GM21526 (cell line): ENCODE data around the gene LMF1.
A peak's percentile ranks its signal among the peaks of the same experiment; 100 is the strongest.

ENCODE experiments used
- ATAC-seq: cut with Tn5 transposase; IDR thresholded peaks from one replicate; pipeline ENCODE4 v1.9.1; 2021; ENCODE audit warnings: moderate library complexity; ENCODE audit not compliant: unreplicated experiment, low FRiP score

The LMF1 gene

DNA sequence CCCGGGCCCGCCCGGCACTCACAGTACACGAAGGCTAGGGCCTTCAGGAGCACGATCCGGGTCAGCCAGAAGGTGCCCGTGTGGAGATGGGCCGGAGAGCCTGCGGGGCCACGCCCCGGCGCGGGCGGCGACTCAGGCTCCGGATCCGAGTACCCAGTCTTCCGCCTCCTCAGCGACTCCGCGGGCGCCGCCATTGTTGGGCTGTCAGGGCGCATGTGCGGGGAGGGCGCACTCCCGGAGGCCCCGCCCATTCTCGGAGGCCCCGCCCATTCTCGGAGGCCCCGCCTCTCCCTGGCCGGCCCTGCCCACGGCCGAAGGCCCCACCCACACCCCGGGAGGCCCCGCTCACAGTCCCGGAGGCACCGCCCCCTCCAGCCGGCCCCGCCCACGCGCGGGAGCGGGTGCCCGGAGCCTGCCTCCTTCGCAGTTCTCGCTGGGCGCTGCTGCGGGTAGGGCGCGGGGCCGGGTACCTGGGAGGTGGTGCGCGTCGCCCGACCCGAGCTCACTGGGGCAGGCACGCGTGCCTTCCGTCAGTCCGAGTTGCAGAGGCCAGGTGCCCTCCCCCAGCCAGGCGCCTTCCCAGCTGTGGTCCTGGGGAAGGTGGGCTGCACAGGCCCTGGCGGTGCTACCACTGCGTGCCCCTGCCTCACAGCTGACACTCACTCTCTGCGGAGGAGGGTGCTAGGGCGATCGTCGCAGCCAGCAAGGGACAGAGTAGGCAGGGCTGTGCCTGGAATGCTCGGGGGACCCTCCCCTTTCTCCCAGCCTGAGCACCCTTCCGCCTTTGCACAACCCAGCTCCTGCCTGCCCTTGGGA, at the start of gene LMF1:
TSS of gene LMF1 (minus strand) at position 219 of the 816 bp plus-strand sequence. CDS start at position 215, 4 bp downstream.
- peak; percentile 57 for ATAC-seq

DNA sequence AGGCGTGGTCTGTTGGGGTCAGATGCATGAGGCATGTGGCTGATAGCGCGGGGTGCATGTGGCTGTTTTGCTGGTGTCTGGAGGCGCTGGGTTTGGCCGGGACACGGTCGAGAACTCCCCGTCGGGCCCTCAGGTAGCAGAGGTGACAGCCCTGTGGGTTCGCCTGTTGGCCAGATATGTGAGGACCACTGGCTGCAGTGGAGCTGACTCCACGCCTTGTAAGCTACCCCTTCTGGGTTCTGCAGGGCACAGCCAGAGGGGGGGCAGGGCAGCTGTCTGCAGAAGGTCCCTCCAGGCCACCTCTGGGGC, 49.3 kb upstream of the LMF1 start:
- no peak for ATAC-seq

DNA sequence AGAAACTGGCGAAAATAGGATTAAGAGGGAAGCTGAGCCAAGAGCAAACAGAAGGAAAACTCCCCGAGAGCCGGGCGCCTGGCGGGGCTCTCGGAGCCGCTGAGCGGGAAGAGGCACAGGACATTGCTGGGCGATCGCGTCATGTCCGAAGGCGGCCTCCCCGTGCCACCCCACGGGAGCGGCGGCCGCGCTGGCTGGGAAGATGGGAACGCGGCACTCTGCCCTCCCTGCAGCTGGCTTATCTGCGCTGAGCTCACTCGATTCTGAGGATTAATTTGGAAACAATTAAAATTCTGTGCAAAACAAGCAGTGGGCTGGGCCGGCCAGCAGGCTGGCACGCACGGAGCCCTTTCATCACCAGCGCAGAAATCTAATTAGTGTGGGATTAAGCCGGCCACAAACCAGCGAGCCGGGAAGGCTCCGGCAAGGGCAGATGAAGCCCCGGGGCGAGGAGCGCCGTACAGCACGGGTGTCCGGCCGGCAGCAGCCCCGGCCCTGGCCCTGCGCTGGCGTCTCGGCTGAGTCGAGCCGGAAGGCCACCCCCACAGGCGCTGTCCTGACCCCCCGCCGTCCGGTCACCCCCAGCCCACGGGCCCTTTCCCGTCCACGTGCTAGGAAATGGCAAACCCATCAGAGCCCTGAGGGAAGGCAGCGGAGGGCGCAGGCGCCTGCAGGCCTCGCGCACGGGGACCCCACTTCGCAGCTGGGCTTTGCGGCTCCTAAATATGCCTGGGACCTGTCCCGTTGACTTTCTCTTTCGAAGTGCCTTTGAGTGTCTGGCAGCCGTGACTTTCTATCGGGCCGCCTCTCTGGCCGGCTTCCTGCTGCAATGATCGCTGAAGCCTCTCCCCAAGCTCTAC, 48.7 kb upstream of the LMF1 start:
- no peak for ATAC-seq

DNA sequence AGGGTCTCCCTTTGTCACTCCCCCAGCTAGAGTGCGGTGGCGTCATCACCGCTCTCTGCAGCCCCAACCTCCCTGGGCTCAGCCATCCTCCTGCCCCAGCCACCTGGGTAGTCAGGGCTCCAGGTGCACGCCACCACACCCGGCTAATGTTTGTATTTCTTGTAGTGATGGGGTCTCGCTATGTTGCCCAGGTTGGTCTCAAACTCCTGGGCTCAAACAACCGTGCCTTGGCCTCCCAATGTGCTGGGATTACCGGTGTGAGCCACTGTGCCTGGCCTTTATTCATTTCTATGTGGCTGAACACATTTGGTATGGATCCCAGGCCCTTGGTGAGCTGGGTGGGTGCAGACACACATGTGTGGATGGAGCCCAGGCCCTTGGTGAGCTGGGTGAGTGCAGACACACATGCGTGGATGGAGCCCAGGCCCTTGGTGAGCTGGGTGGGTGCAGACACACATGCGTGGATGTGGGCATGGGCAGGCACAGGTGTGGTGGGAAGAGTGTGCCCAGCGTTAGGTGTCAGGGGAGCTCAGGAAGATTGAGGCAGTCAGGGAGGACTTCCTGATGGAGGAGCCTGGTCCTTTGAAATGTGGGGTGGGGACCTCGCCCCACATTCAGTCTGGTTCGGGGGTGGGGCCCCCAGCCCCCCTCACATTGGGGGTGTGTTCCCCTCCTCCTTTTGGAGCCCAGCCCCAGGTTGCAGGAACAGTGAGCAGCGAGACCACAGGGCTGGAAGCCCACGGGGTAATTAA, 47.8 kb upstream of the LMF1 start:
- ATAC-seq = no peak

DNA sequence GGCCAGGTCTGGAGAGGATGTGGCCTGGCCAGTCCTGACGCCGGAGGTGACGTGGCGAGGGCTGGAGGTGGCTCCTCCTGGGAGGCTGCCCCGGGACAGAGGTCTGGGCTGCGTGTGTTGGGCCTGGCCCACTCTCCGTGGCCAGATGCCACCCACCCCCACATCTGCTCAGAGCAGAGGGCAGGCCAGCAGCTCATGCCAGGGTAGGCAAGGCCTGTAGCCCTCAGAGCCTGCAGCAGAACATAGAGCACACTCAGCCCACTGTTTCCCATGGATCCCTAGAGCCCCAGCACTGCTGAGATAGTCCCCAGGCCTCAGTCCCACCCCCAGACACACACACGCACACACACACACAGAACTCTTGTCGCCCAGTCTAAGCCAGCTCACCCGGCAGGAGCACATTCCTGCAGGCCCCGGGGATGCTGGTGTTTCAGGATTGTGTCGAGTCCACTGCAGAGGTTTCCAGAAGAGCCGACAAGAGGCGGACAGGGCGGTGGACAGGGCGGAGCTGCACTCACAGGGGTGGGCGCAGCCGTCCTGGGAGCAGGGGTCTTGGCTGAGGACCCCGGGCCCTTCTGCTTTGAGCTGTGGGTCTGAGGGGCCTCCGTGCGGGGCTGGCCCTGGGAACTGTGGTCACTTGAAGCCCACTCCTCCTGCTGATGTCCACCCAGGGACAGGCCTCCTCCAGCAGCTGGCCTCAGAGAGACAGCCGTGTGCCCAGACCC, 44.1 kb upstream of the LMF1 start:
- no peak for ATAC-seq

DNA sequence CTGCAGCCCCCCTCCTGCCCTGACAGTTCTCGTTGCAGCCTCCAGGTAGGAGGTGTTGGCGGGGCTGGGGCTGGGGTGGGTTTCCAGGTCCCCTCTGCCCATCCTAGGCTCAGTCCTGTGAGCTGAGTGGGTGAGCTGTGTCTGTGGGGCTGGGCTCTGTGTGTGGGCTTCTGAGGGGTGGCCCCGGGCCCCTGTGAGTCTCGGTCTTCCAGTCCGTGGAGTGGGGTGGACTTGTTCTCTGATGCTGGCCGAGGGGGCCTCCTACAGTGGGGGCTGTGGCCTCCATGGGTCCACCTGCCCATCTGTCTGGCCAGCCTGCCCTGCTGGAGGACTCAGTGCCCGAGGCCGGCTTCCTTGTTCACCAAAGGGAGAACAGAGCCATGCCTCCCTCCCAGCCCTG, 43.4 kb upstream of the LMF1 start:
- no peak for ATAC-seq

DNA sequence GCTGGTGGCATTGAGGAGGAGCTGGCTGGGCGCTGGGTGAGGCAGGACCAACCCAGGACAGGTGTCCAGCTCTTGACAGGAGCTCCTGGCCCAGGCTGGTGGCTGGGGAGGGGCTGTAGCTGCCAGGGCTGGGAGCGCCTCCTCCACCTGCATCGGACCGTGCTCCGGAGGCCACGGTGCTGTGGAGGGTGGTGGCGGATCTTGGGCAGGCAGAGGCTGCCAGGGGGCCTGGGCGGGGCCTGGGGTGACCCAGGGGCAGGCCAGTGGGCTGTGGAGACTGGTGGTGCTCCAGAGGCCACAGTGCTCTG, 42.8 kb upstream of the LMF1 start:
- ATAC-seq = no peak

DNA sequence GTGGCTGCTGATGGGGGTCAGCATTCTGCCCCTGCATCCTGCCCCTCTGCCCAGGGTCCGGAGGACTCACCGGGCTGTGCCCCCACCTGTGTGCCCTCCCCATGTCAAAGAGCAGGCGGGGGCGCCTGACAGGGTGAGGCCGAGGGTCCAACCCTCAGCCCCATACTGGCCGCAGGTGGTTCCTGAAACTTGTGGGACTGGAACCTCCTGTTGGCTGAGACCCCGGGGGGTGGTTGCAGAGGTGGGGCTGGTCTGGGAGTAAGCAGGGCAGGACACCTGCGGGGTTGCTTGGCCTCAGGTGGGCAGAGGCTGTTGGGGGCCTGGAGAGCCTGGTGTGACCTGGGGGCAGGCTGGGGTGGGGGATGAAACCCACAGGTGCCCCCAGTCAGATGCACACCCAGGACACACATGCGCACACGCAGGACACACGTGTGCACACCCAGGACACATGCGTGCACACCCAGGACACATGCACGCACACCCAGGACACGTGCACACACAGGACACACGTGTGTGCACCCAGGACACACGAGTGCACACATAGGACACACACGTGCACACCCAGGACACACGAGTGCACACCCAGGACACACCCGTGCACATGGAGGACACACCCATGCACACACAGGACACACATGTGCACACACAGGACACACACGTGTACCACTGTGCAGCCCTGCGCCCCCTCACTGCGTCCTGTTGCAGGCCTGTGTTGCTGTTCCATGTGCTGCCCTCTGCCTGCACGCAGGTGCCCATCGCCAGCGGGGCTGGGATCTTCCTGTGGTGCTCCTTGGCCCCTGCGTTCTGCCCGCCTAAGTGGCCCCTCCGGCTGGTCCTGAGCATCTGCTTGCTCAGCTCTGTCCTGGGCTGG, 42.2 kb upstream of the LMF1 start:
- ATAC-seq = no peak

DNA sequence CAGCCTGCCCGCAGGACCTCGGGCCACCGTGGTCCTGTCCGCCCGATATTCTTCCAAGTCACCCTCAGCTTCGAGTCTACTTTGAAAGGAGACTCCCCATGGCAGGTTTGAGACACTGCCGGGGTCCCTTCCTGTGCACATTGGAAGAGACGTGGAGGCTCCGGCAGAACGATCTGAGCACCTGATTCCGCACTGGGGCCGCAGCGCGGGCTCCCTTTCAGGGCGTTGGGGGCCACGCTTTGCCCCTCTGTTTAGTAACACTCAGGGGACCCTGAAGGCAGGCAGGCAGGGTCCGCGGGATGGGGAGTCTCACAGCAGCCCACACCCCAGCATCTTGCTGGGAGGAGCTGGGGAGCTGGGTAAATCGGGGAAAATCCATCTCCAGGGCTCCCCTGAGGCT, 41.4 kb upstream of the LMF1 start:
- ATAC-seq = no peak

DNA sequence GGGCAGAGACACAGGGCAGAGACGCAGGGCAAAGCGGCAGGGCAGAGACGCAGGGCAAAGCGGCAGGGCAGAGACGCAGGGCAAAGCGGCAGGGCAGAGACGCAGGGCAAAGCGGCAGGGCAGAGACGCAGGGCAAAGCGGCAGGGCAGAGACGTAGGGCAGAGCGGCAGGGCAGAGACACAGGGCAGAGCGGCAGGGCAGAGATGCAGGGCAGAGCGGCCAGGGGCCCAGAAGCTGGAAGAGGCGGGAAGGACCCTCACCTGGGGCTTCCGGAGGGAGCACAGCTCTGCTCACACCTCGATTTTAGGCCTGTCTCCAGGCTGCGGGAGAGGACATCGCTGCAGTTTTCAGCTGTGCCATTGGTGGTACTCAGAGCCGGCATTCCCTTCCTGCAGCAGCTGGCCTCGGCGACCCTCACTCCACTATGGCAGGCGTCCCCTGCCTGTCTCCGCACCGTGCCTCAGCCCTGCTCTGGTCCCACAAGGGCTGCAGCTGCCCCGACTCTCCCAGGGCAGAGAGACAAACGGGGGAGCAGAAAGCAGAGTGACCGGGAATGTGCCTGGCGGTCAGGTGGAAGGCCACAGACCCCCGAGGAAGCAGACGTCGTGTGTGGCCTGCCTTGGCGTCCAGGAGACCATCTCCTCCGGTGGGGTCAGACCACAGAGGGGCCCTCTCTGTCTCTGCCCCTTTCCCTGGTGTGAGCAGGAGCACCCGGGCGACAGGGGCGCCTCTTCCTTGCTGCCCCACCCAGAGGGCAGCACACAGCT, 40.7 kb upstream of the LMF1 start:
- ATAC-seq = no peak

DNA sequence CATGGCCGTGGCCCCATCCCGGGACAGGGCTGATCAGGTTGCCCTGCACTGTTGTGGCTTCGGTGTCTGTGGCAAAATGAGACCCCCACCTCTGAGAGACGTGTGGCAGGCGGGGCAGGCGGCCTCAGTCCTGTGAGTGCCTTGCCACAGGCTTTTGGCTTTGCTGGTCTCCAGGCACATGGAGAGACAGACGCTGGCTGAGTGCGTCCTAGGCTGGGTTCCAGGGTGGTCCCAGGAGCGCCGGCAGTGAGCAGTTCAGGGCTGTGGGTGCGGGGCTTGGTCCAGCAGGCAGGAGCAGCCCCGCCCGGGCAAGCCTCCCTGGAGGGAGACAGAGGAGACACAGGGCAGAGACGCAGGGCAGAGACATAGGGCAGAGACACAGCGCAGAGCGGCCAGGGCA, 40.0 kb upstream of the LMF1 start:
- no peak for ATAC-seq

DNA sequence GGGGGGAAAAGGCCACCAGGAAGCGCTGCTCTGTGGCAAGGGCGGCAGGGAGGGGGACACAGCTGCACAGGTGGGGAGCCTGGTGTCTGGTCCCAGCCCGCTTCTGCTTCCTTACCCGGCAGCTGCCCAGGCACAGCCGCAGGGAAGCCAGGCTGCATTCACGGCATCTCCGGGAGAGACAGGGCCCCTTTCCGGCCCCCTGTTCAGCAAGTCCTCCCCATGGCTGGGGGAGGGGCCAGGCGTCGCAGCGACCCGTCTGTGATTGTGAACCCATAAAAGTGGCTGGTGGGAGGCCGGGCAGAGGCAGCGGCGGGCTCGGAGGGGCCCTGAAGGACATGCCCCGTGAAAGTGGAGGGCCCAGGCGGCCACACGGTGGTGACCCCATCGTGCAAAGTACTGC, 39.5 kb upstream of the LMF1 start:
- ATAC-seq = no peak

DNA sequence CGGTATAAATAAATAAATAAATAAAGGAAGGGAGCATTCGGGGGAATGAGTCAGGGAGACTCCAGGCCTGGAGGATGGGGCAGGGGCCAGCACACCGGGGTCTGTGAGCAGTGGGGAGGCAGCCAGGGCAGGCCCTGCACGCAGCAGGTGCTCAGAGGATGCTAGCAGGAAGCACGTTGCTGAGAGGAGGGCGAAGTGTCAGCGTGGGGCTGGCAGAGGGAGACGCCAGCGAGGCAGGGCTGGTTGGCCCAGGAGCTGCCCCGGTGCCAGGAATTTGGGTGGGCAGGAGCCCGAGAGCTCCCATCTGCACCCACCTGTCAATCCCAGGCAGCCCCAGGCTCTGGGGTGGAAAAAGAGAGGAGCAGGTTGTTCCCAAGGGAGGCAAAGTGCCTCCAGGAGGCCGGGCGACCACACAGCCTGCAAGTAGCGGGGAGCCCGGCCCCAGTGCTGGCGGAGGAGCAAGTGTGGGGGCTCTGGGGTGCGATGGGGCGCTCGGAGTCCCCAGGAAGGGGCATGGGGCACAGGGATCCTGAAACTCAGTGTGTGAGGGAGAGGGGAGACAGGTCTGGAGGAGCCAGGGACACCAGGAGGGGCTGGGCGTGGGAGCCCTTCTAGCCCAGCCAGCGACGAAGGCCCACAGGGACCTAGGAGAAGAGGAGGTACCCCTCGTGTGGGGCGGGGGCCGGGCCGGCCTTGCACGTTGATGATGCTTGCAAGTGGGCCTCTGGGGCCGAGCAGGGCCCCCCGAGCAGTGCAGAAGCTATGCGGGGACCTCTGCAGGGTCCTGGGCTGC, 38.8 kb upstream of the LMF1 start:
- no peak for ATAC-seq

DNA sequence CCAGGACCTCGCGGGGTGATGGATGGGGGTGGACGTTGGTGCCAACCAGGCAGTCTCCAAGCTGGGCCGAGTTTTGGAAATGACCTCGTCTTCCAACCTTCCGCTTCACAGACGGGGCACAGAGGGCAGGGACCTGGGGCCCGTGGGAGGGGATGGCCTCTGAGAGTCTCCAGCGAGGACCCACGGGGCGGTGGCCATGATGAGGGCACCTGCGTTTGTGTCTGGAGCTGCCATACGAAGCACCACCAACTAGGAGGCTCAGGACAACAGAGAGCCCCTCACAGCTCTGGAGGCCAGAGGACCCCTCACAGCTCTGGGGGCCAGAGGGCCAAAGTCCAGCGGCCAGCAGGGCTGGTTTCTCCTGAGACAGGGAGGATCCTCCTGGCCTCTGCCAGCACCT, 37.3 kb upstream of the LMF1 start:
- no peak for ATAC-seq

DNA sequence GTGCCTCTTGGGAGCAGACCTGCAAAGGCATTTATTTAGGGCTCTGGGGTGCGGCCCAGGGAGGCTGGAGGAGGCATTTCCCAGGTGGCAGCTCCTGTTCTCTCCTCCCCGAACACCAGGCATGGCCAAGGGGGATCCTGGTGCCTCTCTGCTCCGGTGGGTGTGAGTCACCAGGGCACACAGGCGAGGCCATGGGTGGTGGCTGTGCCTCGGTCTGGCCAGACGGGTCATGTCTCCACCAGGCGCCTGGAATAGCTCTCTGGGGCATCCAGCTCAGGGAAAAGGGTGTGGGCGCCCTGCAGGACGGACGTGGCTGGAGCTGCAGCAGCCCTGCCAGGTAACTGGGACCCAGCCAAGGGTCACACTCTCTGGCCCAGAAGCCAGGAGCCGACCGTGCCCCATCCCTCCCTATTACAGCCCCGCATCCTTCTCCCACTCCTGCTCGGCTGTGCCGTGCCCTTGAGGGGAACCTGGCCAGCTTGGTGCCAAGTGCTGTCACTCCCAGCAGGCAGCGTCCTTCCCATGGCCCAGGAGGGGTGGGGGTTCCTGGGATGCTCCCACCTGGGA, 36.6 kb upstream of the LMF1 start:
- no peak for ATAC-seq

DNA sequence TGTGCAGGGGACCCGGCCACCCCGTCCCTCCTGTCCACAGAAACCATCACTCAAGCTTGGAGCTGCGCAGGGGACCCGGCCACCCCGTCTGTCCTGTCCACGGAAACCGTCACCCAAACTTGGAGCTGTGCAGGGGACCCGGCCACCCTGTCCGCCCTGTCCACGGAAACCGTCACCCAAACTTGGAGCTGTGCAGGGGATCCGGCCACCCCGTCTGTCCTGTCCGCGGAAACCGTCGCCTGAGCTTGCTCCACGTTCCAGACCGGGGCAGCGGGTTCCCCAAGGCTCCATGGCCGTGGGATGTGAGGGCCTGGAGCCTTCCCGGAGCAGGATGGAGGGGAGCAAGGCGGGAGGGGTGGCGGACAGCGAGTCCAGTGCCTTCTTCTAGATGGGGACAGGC, 36.0 kb upstream of the LMF1 start:
- ATAC-seq = no peak

DNA sequence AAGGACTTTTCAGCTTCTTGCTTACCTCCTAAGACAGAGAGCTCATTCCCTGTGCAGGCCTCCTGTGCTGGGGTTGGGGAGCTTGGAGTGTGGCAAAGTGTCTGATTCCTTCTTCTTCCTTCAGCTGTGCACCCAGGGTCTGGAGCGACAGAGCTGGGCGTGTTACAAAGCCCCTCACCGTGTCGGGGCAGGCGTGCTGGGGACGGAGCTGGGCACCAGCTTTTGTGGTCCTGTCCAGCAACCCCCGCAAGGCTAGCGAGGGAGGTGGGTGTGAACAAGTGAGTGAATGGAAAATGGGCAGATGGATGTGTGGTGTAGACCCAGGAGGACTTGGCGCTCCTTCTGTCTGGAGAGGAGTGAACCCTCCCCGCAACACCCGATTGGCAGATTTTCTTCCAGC, 34.5 kb upstream of the LMF1 start:
- ATAC-seq = no peak
